WERI-Rb-1 (cell line): ENCODE measurements around the gene CHST15.

ENCODE experiments used
- DNase-seq: peaks from one replicate; pipeline ENCODE4 v3.0.0-alpha.2; 2020
- H3K27ac ChIP-seq: fragments of 250-450 bp; sonication (Bioruptor Pico); 2 replicates; pipeline ENCODE4 v1.5.1; 2020; ENCODE audit warnings: mild to moderate bottlenecking, moderate library complexity
- H3K27me3 ChIP-seq: fragments of 250-450 bp; sonication (Bioruptor Pico); 2 replicates; pipeline ENCODE4 v1.5.1; 2021; ENCODE audit warnings: mild to moderate bottlenecking, low read depth, moderate library complexity; ENCODE audit not compliant: insufficient read depth, severe bottlenecking
- H3K36me3 ChIP-seq: fragments of 250-450 bp; sonication (Bioruptor Pico); 2 replicates; pipeline ENCODE4 v1.5.1; 2020; ENCODE audit warnings: mild to moderate bottlenecking, moderate library complexity
- H3K4me3 ChIP-seq: 2 replicates; pipeline ENCODE4 v1.5.1; 2011; ENCODE audit warnings: low read depth, mild to moderate bottlenecking, control low read depth, low read length
- H3K9me3 ChIP-seq: fragments of 250-450 bp; sonication (Bioruptor Pico); 2 replicates; pipeline ENCODE4 v1.5.1; 2021; ENCODE audit warnings: mild to moderate bottlenecking, moderate library complexity; ENCODE audit not compliant: severe bottlenecking
- CTCF ChIP-seq: IDR thresholded peaks from 2 replicates; pipeline ENCODE4 v1.5.1; 2011; ENCODE audit warnings: low read depth, mild to moderate bottlenecking, control low read depth, inconsistent platforms, low read length

The CHST15 gene

DNA sequence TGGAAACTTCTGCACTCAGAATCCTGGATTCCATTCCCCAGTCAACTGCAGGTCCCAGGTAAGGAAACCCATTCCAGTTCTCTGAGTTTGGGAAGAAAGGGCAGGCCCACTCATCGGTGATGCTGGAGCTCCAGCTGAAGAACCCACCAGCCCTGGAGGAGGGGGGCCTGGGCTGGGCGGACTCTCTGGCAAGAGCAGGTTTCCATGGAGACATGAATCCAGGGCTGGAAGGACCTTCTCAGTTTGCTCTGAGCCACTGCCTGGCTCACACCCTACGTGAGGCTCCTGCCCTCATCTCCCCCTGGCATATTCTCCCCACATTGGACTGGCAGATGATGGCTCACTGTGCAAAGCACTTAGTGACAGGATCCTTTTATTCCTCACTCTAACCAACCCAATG is 128.4 kb downstream of the CHST15 start:
- H3K27ac ChIP-seq, result no peak overlapping the region
- H3K36me3 ChIP-seq, result no peaks in the 10 kb centered on the region
- H3K27me3 ChIP-seq, result peaks cover 89% of the 10 kb centered on the region
- no peaks in the 10 kb centered on the region for H3K9me3 ChIP-seq
- DNase-seq, result no peak
- H3K4me3 ChIP-seq, result no peak overlapping the region
- TF ChIP-seq CTCF, result no peak

DNA sequence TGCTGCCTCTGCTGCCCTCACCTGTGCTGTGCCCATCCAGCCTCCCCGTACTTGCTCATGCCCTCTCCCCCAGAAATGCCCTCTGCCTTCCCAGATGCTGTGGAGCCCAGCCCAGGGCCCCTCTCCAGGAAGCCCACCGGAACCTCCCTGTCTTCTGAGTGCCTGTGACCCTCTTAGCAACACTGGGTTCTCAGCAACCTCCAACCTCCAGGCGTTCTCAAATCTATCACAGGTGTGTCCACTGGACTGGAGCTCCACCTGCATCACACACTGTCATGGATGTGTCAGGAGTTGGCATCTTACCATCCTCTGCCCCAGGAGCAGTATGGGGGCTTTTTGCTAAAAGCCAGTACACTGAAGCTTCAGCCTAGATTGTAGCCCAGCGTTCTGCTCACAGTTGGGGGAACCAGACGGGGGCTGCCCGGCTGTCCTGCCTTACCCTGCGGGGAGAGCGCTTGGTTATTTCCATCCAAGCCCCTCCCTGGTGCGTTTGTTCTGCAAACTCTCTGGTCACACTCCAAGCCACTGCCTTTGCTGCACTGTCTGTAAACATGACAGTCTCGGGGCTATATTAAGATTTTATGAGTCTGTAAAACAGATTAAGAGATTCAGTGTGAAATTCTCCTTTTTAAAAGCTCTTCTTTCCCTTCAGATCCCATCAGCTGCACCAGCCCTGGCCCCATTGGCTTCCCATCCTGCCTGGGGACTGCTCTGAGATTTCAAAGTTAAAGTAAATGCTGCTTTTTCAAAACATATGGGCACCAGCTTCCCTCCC is 130.5 kb downstream of the CHST15 start:
- no peaks in the 10 kb centered on the region for H3K9me3 ChIP-seq
- peaks cover 89% of the 10 kb centered on the region for H3K27me3 ChIP-seq
- no peaks in the 10 kb centered on the region for H3K36me3 ChIP-seq
- no peak overlapping the region for H3K4me3 ChIP-seq
- TF ChIP-seq CTCF, result no peak
- no peak overlapping the region for H3K27ac ChIP-seq
- DNase-seq, result no peak

DNA sequence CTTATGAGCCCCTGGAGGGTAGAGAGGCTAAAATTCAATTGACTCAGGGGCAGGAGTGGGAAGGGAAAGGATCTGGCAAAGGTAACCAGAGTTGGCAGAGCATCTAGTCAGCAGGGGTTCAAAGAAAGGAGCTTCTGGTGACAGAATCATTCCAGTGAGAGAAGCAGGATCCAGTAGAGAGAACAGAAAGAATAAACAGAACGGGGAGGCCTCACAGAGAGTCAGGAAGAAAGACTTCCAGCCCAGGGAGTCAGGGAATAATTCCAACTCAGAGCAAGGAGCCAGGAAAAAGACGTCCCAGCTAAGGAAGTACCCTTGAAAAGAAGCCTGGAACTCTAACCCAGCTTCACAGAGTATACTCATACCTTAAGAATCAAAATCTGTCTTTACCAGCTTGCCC is 135.2 kb downstream of the CHST15 start:
- DNase-seq, result no peak
- no peak for TF ChIP-seq CTCF
- Histone ChIP-seq H3K4me3 (no peak overlapping the region), H3K9me3 (no peaks in the 10 kb centered on the region), H3K27me3 (peaks cover 76% of the 10 kb centered on the region), H3K36me3 (no peaks in the 10 kb centered on the region), H3K27ac (no peak overlapping the region)
